Articular chondrocyte of knee joint (primary cell): ENCODE measurements around the gene GPRIN2. TPM values are rescaled to one million over a fixed set of nuclear protein-coding genes. Genes with fewer than 3 reads are reported as not detected.

Experiments
- total RNA-seq: library from RNA; depleted of rRNA; stranded (reverse); fragments of >200 nt; gene quantifications from 2 replicates; pipeline ENCODE4 v1.2.3, GENCODE V29; 2012

Gene GPRIN2
- not detected in 2 replicates for total RNA-seq

DNA sequence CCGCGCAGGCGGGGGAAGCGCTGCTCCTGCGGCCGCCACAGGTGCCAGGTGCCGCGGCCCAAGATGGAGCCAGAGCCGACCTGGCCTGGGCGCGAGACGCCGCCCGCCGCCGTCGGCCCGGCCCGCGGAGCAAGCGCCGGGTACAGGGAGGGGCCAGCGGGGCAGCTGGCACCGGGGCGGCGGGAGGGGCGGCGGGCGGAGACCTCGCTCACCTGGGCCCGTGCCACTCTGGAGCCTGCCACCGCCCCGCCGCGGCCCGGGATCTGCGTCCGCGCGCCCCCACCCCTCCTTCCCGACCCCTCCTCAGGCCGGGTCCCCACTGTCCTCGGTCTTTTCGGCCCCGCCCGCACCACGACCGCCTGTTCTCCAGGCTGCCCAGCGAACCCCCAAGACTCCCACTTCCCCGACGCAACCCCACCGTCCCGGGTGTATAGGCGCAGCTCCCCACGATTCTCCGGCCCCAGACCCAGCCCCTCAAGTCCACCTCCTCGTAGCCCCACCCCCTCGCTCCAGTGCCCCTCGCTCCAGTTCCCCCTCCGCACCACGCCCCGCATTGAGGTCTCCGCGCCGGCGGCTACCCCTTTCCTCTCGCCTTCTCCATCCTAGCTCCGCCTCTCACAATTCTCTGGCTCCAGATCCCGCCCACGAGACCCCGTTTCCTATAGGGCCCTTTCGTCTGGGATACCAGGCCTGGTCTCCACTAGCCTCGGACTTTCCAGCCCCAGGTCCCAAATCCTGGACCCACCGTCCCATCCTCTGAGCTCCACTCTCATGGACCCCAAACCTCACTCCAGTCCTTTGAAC, at the start of gene GPRIN2:
Gene GPRIN2 (minus strand): TSS at position 144 of the 804 bp plus-strand sequence. CDS start 5,922 bp downstream, outside the sequence.

DNA sequence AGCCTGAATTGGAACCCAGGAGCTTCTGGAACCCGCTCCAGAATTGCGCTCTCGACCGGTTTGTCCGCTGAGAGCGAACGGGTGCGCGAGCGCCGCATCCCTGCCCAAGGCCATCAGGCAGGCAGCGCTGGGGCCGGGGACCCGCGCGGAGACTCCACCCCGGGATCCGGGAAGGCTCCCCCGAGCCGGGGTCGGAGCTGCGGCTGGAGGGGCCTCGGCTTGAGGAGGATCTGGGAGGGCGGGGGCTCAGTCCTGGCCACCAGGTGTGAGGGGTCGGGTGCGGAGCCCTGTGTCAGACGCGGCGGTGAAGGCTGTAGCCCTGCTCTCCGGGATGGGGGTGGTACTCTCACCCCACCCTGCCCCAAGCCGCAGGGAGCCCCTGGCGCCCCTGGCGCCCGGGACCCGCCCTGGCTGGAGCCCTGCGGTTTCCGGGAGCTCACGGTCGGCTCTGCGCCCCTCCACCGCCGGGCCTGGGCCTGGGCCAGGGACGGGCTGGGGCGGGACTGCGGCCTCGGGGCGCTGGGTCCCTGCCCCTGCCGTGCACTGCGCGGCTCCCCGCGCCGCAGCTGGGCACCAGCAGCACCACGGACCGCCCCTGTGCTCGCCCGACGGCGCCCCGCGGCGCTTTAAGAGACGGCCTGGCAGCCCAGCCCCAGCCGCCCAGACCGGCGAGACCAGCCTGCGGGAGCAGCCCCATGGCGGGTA, 22.2 kb upstream of the GPRIN2 start, which contains the start of gene SYT15:
Gene SYT15 (plus strand): TSS at position 655 of the 705 bp plus-strand sequence. CDS start 41 bp downstream, at position 696.

Other genes starting within 250 kb of the GPRIN2 start
- 0.32 TPM in 1 of 2 replicates, not detected in the other for gene ANXA8L1, start 180.9 kb downstream of the GPRIN2 start, total RNA-seq
- gene NPY4R, start 90.7 kb downstream of the GPRIN2 start, total RNA-seq = not detected in 2 replicates
- gene SYT15, start 22.5 kb upstream of the GPRIN2 start, total RNA-seq = 0.26 and 0.32 TPM in 2 replicates